ENCODE results near the gene DLG3. TPM values are rescaled to one million over a fixed set of nuclear protein-coding genes. Genes with fewer than 3 reads are reported as not detected.
A peak's percentile ranks its signal among the peaks of the same experiment; 100 is the strongest.

DLG3 gene
- total RNA-seq, 1 experiment from 2014 or later = 41.7 TPM

- no peak for TF ChIP-seq STAT6 (CRISPR knock-in tag; conservative IDR thresholded peaks at IDR 0.05; ENCODE audit: low read depth)
- no peak for TF ChIP-seq SP1 (CRISPR knock-in tag; conservative IDR thresholded peaks at IDR 0.05)
- TF ChIP-seq RORB (CRISPR knock-in tag; IDR thresholded peaks at IDR 0.05) = no peak
- no peak for TF ChIP-seq TCF7 (CRISPR knock-in tag; IDR thresholded peaks at IDR 0.05; ENCODE audit: low read depth)
- TF ChIP-seq ZNF396 (CRISPR knock-in tag; IDR thresholded peaks at IDR 0.05; ENCODE audit: borderline replicate concordance) = no peak
- TF ChIP-seq ESRRA (CRISPR knock-in tag; IDR thresholded peaks at IDR 0.05; ENCODE audit: borderline replicate concordance) = no peak
- no peak for TF ChIP-seq MYBL2 (CRISPR knock-in tag; IDR thresholded peaks at IDR 0.05)
- no peak for TF ChIP-seq IRF1 (CRISPR knock-in tag; IDR thresholded peaks at IDR 0.05)
Measured at GRCh38 chrX:70479247-70479921, 34.7 kb downstream of the DLG3 start (continued).

- POLR2A ChIA-PET = no interaction called here
- CTCF ChIA-PET = interaction anchor here (1.5 kb wide), 1 partner anchor 57 kb away, joined by 6 read pairs; the partner anchor contains the start of gene GDPD2
- peaks cover 12% of the 10 kb centered on the region for H3K36me3 Mint-ChIP-seq
- peak; percentile 18; the same call in 1 of the 2 replicates for ATAC-seq
- H3K27ac Mint-ChIP-seq = no peak overlapping the region
- H3K9me3 Mint-ChIP-seq = no peaks in the 10 kb centered on the region
- H3K4me1 Mint-ChIP-seq = peaks cover 88% of the 10 kb centered on the region
- peak overlapping the region; percentile 43 for H3K4me3 Mint-ChIP-seq
- TF ChIP-seq CBFB (CRISPR knock-in tag; IDR thresholded peaks at IDR 0.05; ENCODE audit: low read depth) (no peak), GTF2I (CRISPR knock-in tag; conservative IDR thresholded peaks at IDR 0.05) (no peak), FOXK1 (CRISPR knock-in tag; IDR thresholded peaks at IDR 0.05) (no peak), RELA (CRISPR knock-in tag; IDR thresholded peaks at IDR 0.05; ENCODE audit: borderline replicate concordance) (no peak), ELF4 (CRISPR knock-in tag; IDR thresholded peaks at IDR 0.05; ENCODE audit: low read depth) (no peak), NR3C1 (CRISPR knock-in tag; conservative IDR thresholded peaks at IDR 0.05; ENCODE audit: low read depth) (no peak), CDX4 (CRISPR knock-in tag; IDR thresholded peaks at IDR 0.05; ENCODE audit: borderline replicate concordance) (no peak), FOXJ3 (CRISPR knock-in tag; IDR thresholded peaks at IDR 0.05; ENCODE audit: borderline replicate concordance) (no peak)
- H3K27me3 Mint-ChIP-seq (ENCODE audit: low read depth) = no peaks in the 10 kb centered on the region; the same call in 1 of the 2 replicates
- DNase-seq (ENCODE audit: low spot score) = no peak
Measured at GRCh38 chrX:70479922-70480659, 35.5 kb downstream of the DLG3 start.

- no peak overlapping the region for H3K27ac Mint-ChIP-seq
- TF ChIP-seq ZNF416 (CRISPR knock-in tag; IDR thresholded peaks at IDR 0.05) = no peak
- TF ChIP-seq, protein P1, sequence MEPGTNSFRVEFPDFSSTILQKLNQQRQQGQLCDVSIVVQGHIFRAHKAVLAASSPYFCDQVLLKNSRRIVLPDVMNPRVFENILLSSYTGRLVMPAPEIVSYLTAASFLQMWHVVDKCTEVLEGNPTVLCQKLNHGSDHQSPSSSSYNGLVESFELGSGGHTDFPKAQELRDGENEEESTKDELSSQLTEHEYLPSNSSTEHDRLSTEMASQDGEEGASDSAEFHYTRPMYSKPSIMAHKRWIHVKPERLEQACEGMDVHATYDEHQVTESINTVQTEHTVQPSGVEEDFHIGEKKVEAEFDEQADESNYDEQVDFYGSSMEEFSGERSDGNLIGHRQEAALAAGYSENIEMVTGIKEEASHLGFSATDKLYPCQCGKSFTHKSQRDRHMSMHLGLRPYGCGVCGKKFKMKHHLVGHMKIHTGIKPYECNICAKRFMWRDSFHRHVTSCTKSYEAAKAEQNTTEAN (CRISPR knock-in tag; IDR thresholded peaks at IDR 0.05) = no peak
- TF ChIP-seq IRF1 (CRISPR knock-in tag; IDR thresholded peaks at IDR 0.05) = no peak
- TF ChIP-seq ZNF317 (CRISPR knock-in tag; IDR thresholded peaks at IDR 0.05; ENCODE audit: borderline replicate concordance, low read depth) = no peak
- TF ChIP-seq CBFB (CRISPR knock-in tag; IDR thresholded peaks at IDR 0.05; ENCODE audit: low read depth) = no peak
- TF ChIP-seq GABPB1 (CRISPR knock-in tag; IDR thresholded peaks at IDR 0.05) = no peak
- TF ChIP-seq, protein P2, sequence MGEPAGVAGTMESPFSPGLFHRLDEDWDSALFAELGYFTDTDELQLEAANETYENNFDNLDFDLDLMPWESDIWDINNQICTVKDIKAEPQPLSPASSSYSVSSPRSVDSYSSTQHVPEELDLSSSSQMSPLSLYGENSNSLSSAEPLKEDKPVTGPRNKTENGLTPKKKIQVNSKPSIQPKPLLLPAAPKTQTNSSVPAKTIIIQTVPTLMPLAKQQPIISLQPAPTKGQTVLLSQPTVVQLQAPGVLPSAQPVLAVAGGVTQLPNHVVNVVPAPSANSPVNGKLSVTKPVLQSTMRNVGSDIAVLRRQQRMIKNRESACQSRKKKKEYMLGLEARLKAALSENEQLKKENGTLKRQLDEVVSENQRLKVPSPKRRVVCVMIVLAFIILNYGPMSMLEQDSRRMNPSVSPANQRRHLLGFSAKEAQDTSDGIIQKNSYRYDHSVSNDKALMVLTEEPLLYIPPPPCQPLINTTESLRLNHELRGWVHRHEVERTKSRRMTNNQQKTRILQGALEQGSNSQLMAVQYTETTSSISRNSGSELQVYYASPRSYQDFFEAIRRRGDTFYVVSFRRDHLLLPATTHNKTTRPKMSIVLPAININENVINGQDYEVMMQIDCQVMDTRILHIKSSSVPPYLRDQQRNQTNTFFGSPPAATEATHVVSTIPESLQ (CRISPR knock-in tag; IDR thresholded peaks at IDR 0.05) = no peak
- no peak for TF ChIP-seq E2F4 (CRISPR knock-in tag; IDR thresholded peaks at IDR 0.05; ENCODE audit: borderline replicate concordance, low read depth)
- H3K36me3 Mint-ChIP-seq = peaks cover 12% of the 10 kb centered on the region
- peaks cover 86% of the 10 kb centered on the region for H3K4me1 Mint-ChIP-seq
- H3K27me3 Mint-ChIP-seq (ENCODE audit: low read depth) = no peaks in the 10 kb centered on the region
- H3K9me3 Mint-ChIP-seq = no peaks in the 10 kb centered on the region
- H3K4me3 Mint-ChIP-seq = no peak overlapping the region
- ChIA-PET CTCF (no interaction called here), POLR2A (no interaction called here)
- no peak for DNase-seq (ENCODE audit: low spot score)
- ATAC-seq = no peak
Measured at GRCh38 chrX:70480660-70481018, 36.0 kb downstream of the DLG3 start.

All from WTC11 (cell line).